Panc1 (cell line): ENCODE data around the gene DGKD. TPM values are rescaled to one million over a fixed set of nuclear protein-coding genes. Genes with fewer than 3 reads are reported as not detected.

Experiments
- ATAC-seq: fragments of 200-7000 bp; cut with Tn5 transposase; 2 replicates; pipeline ENCODE4 v1.9.1; 2020; ENCODE audit warnings: mild to moderate bottlenecking, moderate library complexity
- BruUV-seq: library from RNA; stranded (reverse); fragments of 400-500 nt; replicated peaks from 2 replicates; lab custom pipeline; 2021; lab: Mats Ljungman, UMichigan
- CTCF ChIA-PET: fragments of 300-600 bp; sonication (Branson Sonifier 250); formaldehyde crosslinking; loops from one replicate; lab custom pipeline; 2022; ENCODE audit warnings: antibody characterized with exemption; lab: Charles Lee
- POLR2A ChIA-PET: fragments of 300-600 bp; sonication (Branson Sonifier 250); formaldehyde crosslinking; loops from one replicate; lab custom pipeline; 2022; ENCODE audit warnings: antibody characterized with exemption; lab: Charles Lee
- DNase-seq: peaks from one replicate; pipeline ENCODE4 v3.0.0-alpha.2; 2010; ENCODE audit warnings: low read depth, low spot score
- H3K27ac ChIP-seq: 2 replicates; pipeline ENCODE4 v1.5.1; 2011; ENCODE audit warnings: mild to moderate bottlenecking, low read length, inconsistent platforms
- H3K27me3 ChIP-seq: fragments of 200-500 bp; sonication (Bioruptor generic); 2 replicates; pipeline ENCODE4 v1.6.0; 2014; ENCODE audit warnings: low read length, inconsistent platforms; ENCODE audit not compliant: control insufficient read depth, insufficient read depth
- H3K36me3 ChIP-seq: fragments of 200-500 bp; sonication (Bioruptor generic); 2 replicates; pipeline ENCODE4 v1.5.1; 2014; ENCODE audit warnings: inconsistent platforms, mild to moderate bottlenecking, low read length, moderate library complexity; ENCODE audit not compliant: control insufficient read depth, insufficient read depth
- H3K4me1 ChIP-seq: 2 replicates; pipeline ENCODE4 v1.5.1; 2011; ENCODE audit warnings: inconsistent platforms, mild to moderate bottlenecking, low read length, moderate library complexity; ENCODE audit not compliant: control insufficient read depth, insufficient read depth
- H3K4me3 ChIP-seq, 2 experiments: 2 replicates each; pipeline ENCODE4 v1.5.1; 2011 to 2012; ENCODE audit warnings: low read depth in 2 of 2, low read length in 2 of 2, mild to moderate bottlenecking in 2 of 2, inconsistent platforms in 1 of 2, moderate library complexity in 1 of 2
- H3K9me3 ChIP-seq: fragments of 200-500 bp; sonication (Bioruptor generic); 2 replicates; pipeline ENCODE4 v1.5.1; 2014; ENCODE audit warnings: low read depth, mild to moderate bottlenecking, inconsistent platforms, low read length, moderate library complexity; ENCODE audit not compliant: control insufficient read depth, insufficient read depth
- CTCF ChIP-seq: fragments of 450-650 bp; IDR thresholded peaks from 2 replicates; pipeline ENCODE4 v1.5.1; 2017; ENCODE audit warnings: mild to moderate bottlenecking
- POLR2AphosphoS5 ChIP-seq: IDR thresholded peaks from 2 replicates; pipeline ENCODE4 v1.6.1; 2012; ENCODE audit warnings: mild to moderate bottlenecking, low read depth, low read length, moderate library complexity
- SIN3A ChIP-seq: IDR thresholded peaks from 2 replicates; pipeline ENCODE4 v1.6.1; 2012; ENCODE audit warnings: low read depth, mild to moderate bottlenecking, low read length, moderate library complexity, borderline replicate concordance; ENCODE audit not compliant: insufficient read depth
- TCF7L2 ChIP-seq: IDR thresholded peaks from 2 replicates; pipeline ENCODE4 v1.6.1; 2011; ENCODE audit warnings: mild to moderate bottlenecking, low read depth, low read length, inconsistent platforms
- in situ Hi-C: cut with HindIII; loops from 2 replicates; pipeline ENCODE4 v1.10.0; 2016; ENCODE audit warnings: low sequenced_read_pairs, low pct_unique_long_range_greater_than_20kb
- intact Hi-C: fragments of 100-400 bp; cut with micrococcal nuclease; formaldehyde crosslinking; loops from one replicate; pipeline ENCODE4 v1.10.0; 2022; ENCODE audit not compliant: unreplicated experiment
- total RNA-seq: library from RNA; stranded (reverse); gene quantifications from one replicate; pipeline ENCODE4 v1.2.1, GENCODE V29; 2021; ENCODE audit not compliant: unreplicated experiment
- TF ChIP-seq, protein P1 (sequence below), 2 experiments: IDR thresholded peaks; 2 replicates each; pipeline ENCODE4 v1.6.1; 2011 to 2012; ENCODE audit warnings: low read depth in 2 of 2, control low read depth in 1 of 2, low read length in 1 of 2, mild to moderate bottlenecking in 1 of 2, moderate library complexity in 1 of 2; ENCODE audit not compliant: insufficient read depth in 1 of 2

The DGKD gene
- total RNA-seq, 1 experiment from 2014 or later: 89.0 TPM

DNA sequence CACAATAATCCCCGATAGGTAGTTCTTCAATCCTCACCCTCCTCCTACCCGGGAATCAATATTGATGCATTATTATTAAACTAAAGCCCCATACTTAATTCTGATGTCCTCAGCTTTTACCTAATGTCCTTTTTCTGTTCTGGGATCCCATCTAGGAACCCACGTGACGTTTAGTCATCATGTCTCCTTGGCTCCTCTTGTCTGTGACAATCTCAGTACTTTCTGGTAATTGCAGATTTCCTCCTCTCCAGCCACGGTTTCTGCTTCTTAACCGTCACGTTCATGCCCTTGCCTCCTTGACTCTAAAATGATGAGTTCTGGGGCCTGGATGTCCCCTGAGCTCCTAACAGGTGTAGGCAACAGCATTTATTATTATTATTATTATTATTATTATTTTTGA lies 2.9 kb upstream of the DGKD start:
- no peak overlapping the region for H3K4me3 ChIP-seq
- POLR2A ChIA-PET: no interaction called here
- no peaks in the 10 kb centered on the region; the same call in 1 of the 2 replicates for H3K9me3 ChIP-seq
- TF ChIP-seq, protein P1, sequence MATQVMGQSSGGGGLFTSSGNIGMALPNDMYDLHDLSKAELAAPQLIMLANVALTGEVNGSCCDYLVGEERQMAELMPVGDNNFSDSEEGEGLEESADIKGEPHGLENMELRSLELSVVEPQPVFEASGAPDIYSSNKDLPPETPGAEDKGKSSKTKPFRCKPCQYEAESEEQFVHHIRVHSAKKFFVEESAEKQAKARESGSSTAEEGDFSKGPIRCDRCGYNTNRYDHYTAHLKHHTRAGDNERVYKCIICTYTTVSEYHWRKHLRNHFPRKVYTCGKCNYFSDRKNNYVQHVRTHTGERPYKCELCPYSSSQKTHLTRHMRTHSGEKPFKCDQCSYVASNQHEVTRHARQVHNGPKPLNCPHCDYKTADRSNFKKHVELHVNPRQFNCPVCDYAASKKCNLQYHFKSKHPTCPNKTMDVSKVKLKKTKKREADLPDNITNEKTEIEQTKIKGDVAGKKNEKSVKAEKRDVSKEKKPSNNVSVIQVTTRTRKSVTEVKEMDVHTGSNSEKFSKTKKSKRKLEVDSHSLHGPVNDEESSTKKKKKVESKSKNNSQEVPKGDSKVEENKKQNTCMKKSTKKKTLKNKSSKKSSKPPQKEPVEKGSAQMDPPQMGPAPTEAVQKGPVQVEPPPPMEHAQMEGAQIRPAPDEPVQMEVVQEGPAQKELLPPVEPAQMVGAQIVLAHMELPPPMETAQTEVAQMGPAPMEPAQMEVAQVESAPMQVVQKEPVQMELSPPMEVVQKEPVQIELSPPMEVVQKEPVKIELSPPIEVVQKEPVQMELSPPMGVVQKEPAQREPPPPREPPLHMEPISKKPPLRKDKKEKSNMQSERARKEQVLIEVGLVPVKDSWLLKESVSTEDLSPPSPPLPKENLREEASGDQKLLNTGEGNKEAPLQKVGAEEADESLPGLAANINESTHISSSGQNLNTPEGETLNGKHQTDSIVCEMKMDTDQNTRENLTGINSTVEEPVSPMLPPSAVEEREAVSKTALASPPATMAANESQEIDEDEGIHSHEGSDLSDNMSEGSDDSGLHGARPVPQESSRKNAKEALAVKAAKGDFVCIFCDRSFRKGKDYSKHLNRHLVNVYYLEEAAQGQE (IDR thresholded peaks at IDR 0.05; ENCODE audit: insufficient read depth in 1 of 2, low read depth in 2 of 2, low read length in 1 of 2): no peak
- no peak for TF ChIP-seq POLR2AphosphoS5
- no peak for TF ChIP-seq CTCF
- no peak for TF ChIP-seq SIN3A
- no peak for TF ChIP-seq TCF7L2
- in situ Hi-C loops (no loop called here), intact Hi-C loops (loop anchor here (10.0 kb wide), 1 partner anchor 93 kb away; no protein-coding TSS in a partner anchor)
- no peaks in the 10 kb centered on the region for H3K27me3 ChIP-seq
- H3K36me3 ChIP-seq: no peaks in the 10 kb centered on the region
- CTCF ChIA-PET: no interaction called here
- H3K4me1 ChIP-seq: peaks cover 57% of the 10 kb centered on the region
- no peak for DNase-seq
- ATAC-seq: no peak
- H3K27ac ChIP-seq: peak overlapping the region; percentile 97
- no TSS peak for BruUV-seq

DNA sequence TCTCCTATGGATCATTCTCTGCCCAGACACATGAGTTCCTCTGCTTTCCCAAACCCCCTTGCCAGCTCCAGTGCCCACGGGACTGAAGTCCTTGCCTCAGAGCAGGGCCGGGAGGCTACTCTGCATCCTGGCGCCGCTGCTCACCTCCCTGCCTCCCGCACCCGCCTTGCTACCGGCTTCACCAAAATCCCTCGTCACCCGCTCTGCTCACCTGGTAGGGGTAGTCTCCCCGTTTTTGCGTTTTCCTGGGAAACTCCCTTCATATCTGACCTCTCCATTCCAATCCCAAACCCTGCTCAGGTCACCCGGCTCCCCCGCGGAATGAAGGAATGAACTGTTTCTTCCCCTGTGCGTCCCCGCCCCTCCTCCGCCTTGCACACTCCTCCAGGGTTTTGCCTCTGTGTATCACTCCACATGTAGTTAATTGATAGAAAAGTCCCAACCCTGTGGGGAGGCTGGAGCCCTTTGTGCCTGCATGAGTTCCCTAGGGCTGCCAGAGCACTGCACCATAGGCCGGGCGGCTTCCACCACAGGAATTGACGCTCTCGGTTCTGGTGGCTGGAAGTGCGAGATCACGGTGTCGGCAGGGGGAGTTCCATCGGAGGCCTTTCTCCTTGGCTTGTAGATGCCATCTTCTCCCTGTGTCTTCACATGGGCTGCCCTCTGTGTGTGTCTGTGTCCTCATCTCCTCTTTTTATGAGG lies 2.0 kb upstream of the DGKD start:
- peak overlapping the region; percentile 90 for H3K27ac ChIP-seq
- H3K27me3 ChIP-seq: no peaks in the 10 kb centered on the region
- H3K36me3 ChIP-seq: no peaks in the 10 kb centered on the region
- peaks cover 66% of the 10 kb centered on the region for H3K4me1 ChIP-seq
- no TSS peak for BruUV-seq
- H3K4me3 ChIP-seq: no peak overlapping the region
- intact Hi-C loops: loop anchor here (10.0 kb wide), 1 partner anchor 93 kb away; no protein-coding TSS in a partner anchor
- no peak for ATAC-seq
- DNase-seq: no peak
- H3K9me3 ChIP-seq: no peaks in the 10 kb centered on the region; the same call in 1 of the 2 replicates
- CTCF ChIA-PET: no interaction called here
- TF ChIP-seq, protein P1 (IDR thresholded peaks at IDR 0.05; ENCODE audit: insufficient read depth in 1 of 2, low read depth in 2 of 2, low read length in 1 of 2): no peak
- TF ChIP-seq TCF7L2: no peak
- no peak for TF ChIP-seq POLR2AphosphoS5
- TF ChIP-seq CTCF: no peak
- TF ChIP-seq SIN3A: no peak
- POLR2A ChIA-PET: no interaction called here
- in situ Hi-C loops: no loop called here
